Activated B cell treated with CpG ODN at 0.5 μM for 24 hours (primary cell): ENCODE results near the gene CRIP3. TPM values are rescaled to one million over a fixed set of nuclear protein-coding genes. Genes with fewer than 3 reads are reported as not detected.
"Not testable (repeated sequence)": the region's sequence is repeated elsewhere in the genome, so short reads cannot be mapped to it uniquely, and the experiment has no call there.

Experiments
- ATAC-seq: fragments of 200-7000 bp; cut with Tn5 transposase; one replicate; pipeline ENCODE4 v1.10.0; 2021; ENCODE audit warnings: low read depth, mild to moderate bottlenecking, moderate library complexity
- CTCF ChIA-PET: fragments of 350-600 bp; sonication (Branson Sonifier 250); formaldehyde crosslinking; loops from one replicate; lab custom pipeline; 2021; ENCODE audit warnings: antibody characterized with exemption; lab: Charles Lee
- POLR2A ChIA-PET: fragments of 350-600 bp; sonication (Branson Sonifier 250); formaldehyde crosslinking; loops from one replicate; lab custom pipeline; 2021; ENCODE audit warnings: antibody characterized with exemption; lab: Charles Lee
- DNase-seq: peaks from one replicate; pipeline ENCODE4 v3.0.0; 2022
- H3K27ac Mint-ChIP-seq: one replicate; pipeline ENCODE4 v1.8.0; 2020; ENCODE audit warnings: mixed read lengths
- H3K27me3 Mint-ChIP-seq: one replicate; pipeline ENCODE4 v1.8.0; 2021; ENCODE audit warnings: mixed read lengths
- H3K36me3 Mint-ChIP-seq: one replicate; pipeline ENCODE4 v1.8.0; 2021; ENCODE audit warnings: low read depth, mixed read lengths
- H3K4me1 Mint-ChIP-seq: one replicate; pipeline ENCODE4 v1.8.0; 2021; ENCODE audit warnings: mixed read lengths
- H3K4me3 Mint-ChIP-seq: one replicate; pipeline ENCODE4 v1.8.0; 2020; ENCODE audit warnings: mild to moderate bottlenecking, mixed read lengths
- H3K9me3 Mint-ChIP-seq: one replicate; pipeline ENCODE4 v1.8.0; 2020; ENCODE audit warnings: mixed read lengths
- intact Hi-C: fragments of 100-400 bp; cut with micrococcal nuclease; formaldehyde crosslinking; loops from one replicate; pipeline ENCODE4 v1.15.1; 2024
- total RNA-seq: library from RNA; stranded (reverse); gene quantifications from 2 replicates; pipeline ENCODE4 v1.2.3, GENCODE V29; 2022
- TF ChIP-seq, protein P1 (sequence below): fragments of 200-600 bp; IDR thresholded peaks from one replicate; pipeline ENCODE4 v1.8.0; 2022; ENCODE audit warnings: antibody characterized with exemption, mild to moderate bottlenecking

The CRIP3 gene
- total RNA-seq, 1 donor from 2014 or later, result 49.9 TPM

GRCh38 chr6:43304361-43304760 lies 4.3 kb downstream of the CRIP3 start:
- POLR2A ChIA-PET, result no interaction called here
- H3K27ac Mint-ChIP-seq, result no peak overlapping the region
- peaks cover 24% of the 10 kb centered on the region for H3K4me1 Mint-ChIP-seq
- DNase-seq (no peak), ATAC-seq (no peak)
- H3K27me3 Mint-ChIP-seq, result no peaks in the 10 kb centered on the region
- TF ChIP-seq, protein P1, sequence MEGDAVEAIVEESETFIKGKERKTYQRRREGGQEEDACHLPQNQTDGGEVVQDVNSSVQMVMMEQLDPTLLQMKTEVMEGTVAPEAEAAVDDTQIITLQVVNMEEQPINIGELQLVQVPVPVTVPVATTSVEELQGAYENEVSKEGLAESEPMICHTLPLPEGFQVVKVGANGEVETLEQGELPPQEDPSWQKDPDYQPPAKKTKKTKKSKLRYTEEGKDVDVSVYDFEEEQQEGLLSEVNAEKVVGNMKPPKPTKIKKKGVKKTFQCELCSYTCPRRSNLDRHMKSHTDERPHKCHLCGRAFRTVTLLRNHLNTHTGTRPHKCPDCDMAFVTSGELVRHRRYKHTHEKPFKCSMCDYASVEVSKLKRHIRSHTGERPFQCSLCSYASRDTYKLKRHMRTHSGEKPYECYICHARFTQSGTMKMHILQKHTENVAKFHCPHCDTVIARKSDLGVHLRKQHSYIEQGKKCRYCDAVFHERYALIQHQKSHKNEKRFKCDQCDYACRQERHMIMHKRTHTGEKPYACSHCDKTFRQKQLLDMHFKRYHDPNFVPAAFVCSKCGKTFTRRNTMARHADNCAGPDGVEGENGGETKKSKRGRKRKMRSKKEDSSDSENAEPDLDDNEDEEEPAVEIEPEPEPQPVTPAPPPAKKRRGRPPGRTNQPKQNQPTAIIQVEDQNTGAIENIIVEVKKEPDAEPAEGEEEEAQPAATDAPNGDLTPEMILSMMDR, result no peak
- CTCF ChIA-PET, result no interaction called here
- no peaks in the 10 kb centered on the region for H3K36me3 Mint-ChIP-seq
- H3K4me3 Mint-ChIP-seq, result no peak overlapping the region
- intact Hi-C loops, result no loop called here
- H3K9me3 Mint-ChIP-seq, result no peaks in the 10 kb centered on the region

DNA sequence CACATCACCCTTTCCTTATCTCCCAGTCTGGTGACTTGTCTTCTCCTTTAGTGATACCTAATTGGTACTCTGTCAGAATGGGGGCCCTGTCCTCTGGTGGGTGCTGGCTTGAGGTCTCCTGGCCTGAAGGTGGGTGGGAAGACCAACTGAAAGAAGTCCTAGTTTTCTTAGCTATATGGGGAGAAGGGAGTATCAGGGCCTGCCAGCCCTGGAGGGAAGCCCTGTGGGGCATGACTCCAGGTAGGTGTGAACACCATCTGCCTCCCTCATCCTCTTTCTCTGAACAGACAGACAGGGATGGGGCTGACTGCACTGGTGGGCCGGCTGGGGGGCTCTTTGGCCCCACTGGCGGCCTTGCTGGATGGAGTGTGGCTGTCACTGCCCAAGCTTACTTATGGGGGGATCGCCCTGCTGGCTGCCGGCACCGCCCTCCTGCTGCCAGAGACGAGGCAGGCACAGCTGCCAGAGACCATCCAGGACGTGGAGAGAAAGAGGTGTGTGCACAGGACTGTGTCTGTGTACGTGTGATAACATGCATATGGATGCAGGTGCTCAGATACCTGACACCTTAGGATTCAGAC lies 4.8 kb downstream of the CRIP3 start:
- peaks cover 19% of the 10 kb centered on the region for H3K4me1 Mint-ChIP-seq

GRCh38 chr6:43303006-43303405 lies 5.6 kb downstream of the CRIP3 start:
- POLR2A ChIA-PET, H3K27ac Mint-ChIP-seq, ATAC-seq, CTCF ChIA-PET, H3K4me3 Mint-ChIP-seq, intact Hi-C loops, H3K36me3 Mint-ChIP-seq, H3K9me3 Mint-ChIP-seq, DNase-seq, H3K27me3 Mint-ChIP-seq: not testable (repeated sequence)
- peaks cover 12% of the 10 kb centered on the region for H3K4me1 Mint-ChIP-seq

More for the DNA sequence above, 4.8 kb downstream of the CRIP3 start:
- ChIA-PET POLR2A (no interaction called here), CTCF (no interaction called here)
- H3K36me3 Mint-ChIP-seq, result no peaks in the 10 kb centered on the region
- TF ChIP-seq, protein P1, result no peak
- H3K9me3 Mint-ChIP-seq, result no peaks in the 10 kb centered on the region
- no peaks in the 10 kb centered on the region for H3K27me3 Mint-ChIP-seq
- no peak overlapping the region for H3K4me3 Mint-ChIP-seq
- intact Hi-C loops, result no loop called here
- no peak overlapping the region for H3K27ac Mint-ChIP-seq
- ATAC-seq, result no peak
- no peak for DNase-seq

DNA sequence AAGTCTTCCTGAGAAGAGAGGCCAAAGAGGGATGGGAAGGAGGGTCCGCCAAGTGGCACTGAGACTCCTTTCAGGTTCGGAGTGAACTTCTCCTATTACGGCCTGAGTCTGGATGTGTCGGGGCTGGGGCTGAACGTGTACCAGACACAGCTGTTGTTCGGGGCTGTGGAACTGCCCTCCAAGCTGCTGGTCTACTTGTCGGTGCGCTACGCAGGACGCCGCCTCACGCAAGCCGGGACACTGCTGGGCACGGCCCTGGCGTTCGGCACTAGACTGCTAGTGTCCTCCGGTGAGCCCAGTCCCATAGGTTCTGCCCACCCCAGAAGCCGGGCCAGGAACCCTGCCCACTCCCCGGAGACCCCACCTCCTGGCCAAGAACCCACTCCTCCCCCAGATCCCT lies 6.5 kb downstream of the CRIP3 start:
- ChIA-PET CTCF (no interaction called here), POLR2A (no interaction called here)
- H3K27ac Mint-ChIP-seq, result no peak overlapping the region
- no peaks in the 10 kb centered on the region for H3K9me3 Mint-ChIP-seq
- H3K27me3 Mint-ChIP-seq, result no peaks in the 10 kb centered on the region
- no peak overlapping the region for H3K4me3 Mint-ChIP-seq
- no peak for DNase-seq
- no peaks in the 10 kb centered on the region for H3K36me3 Mint-ChIP-seq
- TF ChIP-seq, protein P1, result no peak
- intact Hi-C loops, result no loop called here
- H3K4me1 Mint-ChIP-seq, result peaks cover 8% of the 10 kb centered on the region
- no peak for ATAC-seq

DNA sequence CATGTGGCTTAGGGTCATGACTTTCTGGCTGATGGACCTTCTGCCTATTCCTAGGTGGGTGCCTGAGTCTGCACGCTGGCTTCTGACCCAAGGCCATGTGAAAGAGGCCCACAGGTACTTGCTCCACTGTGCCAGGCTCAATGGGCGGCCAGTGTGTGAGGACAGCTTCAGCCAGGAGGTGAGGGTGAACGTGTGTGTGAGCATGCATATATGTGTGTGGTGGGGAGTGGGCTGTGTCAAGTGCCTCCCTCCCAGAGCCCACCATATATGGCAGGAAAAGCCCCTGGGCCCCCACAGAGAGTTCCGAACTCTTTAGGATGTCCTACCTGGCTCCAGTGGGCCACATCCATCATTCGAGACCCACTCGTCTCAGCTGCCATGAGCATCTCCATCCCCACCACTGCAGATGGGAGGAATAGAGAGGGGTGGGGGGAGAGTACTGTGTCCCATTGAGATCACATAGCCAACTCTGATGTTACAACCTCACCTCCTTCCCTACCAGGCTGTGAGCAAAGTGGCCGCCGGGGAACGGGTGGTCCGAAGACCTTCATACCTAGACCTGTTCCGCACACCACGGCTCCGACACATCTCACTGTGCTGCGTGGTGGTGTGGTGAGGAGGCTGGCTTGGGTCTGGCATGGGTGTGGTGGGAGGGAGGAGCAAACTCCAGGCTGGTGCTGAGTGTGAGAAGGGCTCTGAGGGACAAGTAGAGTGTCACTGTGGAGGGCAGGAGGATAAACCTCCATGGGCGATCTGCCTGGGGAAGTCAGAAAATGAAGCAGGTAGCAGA lies 7.3 kb downstream of the CRIP3 start:
- intact Hi-C loops, result no loop called here
- ATAC-seq (no peak), DNase-seq (no peak)
- H3K27ac Mint-ChIP-seq, result no peak overlapping the region
- POLR2A ChIA-PET, result interaction anchor here (0.6 kb wide), 1 partner anchor 42 kb away, joined by 13 read pairs; no protein-coding TSS in a partner anchor
- H3K4me3 Mint-ChIP-seq, result no peak overlapping the region
- CTCF ChIA-PET, result no interaction called here
- TF ChIP-seq, protein P1, result no peak
- peaks cover 4% of the 10 kb centered on the region for H3K4me1 Mint-ChIP-seq
- H3K36me3 Mint-ChIP-seq, result no peaks in the 10 kb centered on the region
- H3K9me3 Mint-ChIP-seq, result no peaks in the 10 kb centered on the region
- peaks cover 2% of the 10 kb centered on the region for H3K27me3 Mint-ChIP-seq
